HG03159 (cell line): ENCODE data around the gene VAV3.
"Not testable (repeated sequence)": the region's sequence is repeated elsewhere in the genome, so short reads cannot be mapped to it uniquely, and the experiment has no call there.

Experiments used
- ATAC-seq: cut with Tn5 transposase; IDR thresholded peaks from one replicate; pipeline ENCODE4 v1.9.1; 2021; ENCODE audit warnings: mild to moderate bottlenecking, moderate library complexity; ENCODE audit not compliant: unreplicated experiment

Gene VAV3

DNA sequence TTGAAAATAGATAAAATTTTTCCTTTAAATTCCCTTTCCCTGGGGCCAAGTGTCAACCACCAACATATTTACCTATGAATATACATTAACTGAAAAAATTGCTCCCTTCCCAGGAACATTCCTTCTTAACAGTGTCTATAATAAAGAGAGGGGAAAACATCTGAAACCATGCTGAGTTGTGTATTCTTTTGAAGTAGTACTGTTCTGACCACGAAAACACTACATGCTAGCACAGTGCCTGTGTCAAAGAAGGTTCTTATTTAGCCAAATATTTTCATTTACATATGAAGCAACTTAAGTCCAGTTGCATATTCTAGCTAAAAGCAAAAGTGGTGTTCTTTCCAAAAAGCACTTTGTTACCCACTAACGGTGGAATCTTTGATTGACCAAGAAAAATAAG lies 311.2 kb downstream of the VAV3 start:
- ATAC-seq, result no peak

DNA sequence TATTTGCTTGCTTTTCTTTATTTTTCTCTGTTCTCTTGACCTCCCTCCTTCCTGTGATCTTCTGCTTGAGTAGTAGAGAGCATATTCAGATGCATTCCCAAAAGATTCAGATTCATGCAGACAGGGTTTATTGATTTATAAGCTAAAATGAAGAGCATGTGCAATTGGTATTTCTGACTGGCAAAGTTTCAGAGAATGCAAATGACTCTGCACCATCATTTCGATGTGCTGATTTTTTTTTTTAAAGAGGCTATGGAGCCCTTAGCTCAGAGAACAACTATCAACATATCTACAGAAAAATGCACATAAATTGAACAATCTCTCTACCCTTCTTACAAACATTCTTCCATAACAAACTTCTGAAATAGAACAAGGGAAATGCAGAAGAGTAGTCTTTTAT lies 312.0 kb downstream of the VAV3 start:
- ATAC-seq, result no peak

DNA sequence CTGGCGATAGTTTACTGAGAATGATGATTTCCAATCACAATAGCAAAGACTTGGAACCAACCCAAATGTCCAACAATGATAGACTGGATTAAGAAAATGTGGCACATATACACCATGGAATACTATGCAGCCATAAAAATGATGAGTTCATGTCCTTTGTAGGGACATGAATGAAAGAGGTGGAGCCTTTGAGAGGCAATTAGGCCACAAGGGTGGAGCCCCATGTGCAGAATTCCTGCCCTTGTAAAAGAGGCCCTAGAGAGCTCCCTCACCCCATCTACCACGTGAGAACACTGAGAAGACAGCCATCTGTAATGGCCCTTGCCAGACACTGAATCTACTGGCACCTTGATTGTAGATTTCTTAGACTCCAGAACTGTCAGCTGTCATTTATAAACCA lies 314.2 kb downstream of the VAV3 start:
- not testable (repeated sequence) for ATAC-seq

DNA sequence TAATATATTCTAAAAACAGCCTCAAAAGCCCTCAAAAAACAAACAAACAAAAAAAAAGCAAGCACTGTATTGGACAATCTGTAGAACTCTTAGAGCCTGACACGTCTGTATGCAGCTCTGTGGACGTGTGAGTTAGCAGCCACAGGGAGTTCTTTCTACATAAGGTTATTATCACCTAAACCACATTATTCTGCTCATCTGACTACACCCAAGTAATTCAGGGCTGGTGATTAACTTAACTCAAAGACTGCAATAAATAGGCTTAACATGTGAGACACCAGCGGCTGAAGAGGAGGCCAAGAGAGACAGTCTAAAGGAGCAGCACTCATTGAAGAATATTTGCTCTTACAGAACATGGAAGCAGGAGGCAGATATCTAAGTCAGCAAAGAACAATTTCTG lies 316.0 kb downstream of the VAV3 start:
- no peak for ATAC-seq

DNA sequence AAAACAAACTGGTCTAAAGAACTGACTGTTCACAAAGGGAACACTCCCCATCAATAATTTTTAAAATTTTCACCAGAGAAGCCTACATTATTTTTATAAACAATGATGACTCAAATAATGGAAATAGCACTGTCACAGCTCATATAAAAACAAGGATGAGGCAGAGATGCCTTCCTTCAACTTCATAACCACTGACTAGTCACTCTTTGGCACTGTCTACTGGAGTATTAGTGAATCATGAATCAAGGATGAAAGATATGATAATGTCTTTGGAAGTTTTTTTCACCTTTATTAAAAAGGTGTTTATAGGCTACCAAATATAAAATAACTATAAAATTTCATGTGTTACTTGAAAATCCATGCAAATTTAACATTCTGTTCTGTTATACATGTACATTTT lies 316.9 kb downstream of the VAV3 start:
- no peak for ATAC-seq

DNA sequence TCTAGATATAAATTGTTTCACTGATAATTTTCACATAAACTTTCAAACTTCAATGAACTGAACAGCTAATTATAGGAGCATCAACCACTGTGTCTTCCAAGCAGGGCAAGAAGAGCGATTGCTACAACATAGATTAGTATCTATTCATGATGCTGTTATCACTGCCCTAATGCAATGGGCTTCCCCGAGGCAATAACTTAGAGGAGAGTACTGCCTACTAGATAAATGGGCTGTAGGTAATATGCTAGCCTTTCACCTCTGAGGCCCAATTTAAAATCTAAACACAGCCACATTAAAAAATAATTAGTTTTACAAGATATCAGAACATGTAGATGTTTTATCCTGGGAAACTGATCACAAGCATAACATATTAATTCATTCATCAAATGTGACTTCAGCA lies 318.0 kb downstream of the VAV3 start:
- ATAC-seq, result no peak

DNA sequence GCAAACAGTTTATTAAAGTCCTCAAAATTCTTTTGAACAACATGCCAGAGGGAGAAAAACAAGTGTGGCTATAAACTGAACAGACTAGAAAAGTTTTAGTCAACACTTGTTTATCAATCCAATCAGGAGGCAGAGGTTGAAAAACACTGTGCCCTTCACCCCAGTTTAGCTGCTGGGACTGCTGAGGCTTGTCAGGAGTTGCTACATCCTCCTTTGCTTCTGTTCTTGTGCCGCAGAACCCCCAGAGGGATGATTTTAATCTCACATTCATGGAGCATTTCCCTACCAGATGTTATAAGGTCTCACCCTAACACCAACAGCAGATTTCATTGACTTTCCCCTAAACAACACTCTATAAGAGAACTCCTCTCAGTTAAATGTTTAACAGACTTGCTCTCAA lies 321.2 kb downstream of the VAV3 start:
- no peak for ATAC-seq

DNA sequence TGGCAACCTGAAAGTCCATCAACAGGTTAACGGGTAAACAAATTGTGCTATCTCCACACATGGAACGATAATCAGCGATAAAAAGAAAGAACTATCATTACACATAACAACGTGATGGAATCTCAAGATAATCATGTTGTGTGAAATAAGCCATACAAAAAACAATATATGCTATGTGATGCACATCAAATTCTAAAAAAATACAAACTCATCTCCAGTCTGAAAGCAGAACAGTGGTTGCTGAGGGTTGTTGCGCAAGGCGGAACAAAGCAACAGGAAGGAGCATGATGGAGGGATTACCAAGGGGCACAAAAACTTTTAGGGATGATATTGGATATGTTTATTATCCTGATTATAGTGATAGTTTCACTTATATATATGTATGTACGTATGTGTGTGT lies 324.8 kb downstream of the VAV3 start:
- ATAC-seq, result no peak

DNA sequence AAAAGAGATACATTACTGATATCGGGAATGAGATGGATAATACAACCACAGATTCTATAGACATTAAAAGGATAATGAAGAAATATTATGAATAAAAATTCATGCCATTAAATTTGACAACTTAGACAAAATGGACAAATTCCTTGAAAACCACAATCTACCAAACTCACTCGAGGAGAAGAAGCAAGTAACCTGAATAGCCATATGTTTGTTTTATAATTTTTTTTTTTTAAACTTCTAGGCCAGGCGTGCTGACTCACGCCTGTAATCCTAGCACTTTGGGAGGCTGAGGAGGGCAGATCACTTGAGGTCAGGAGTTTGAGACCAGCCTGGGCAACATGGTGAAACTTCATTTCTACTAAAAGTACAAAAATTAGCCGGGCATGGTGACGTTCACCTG lies 327.9 kb downstream of the VAV3 start:
- no peak for ATAC-seq

DNA sequence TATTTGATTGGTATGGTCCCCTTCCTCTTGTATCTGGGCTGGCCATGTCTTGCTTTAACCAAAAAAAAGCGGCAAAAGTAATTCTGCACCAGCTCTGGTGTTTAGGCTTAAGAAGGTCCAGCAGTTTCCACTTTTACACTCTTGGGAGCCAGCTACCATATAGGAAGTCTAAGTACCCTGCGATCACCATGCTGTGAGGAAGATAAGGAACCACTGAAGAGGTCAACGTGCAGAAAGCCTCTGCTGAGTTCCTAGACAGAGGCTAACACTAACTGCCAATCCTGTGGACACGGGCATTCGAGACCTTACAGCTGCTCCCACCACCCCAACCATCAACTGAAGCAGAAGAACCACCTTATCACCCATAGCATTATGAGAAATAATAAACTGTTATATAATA lies 331.4 kb downstream of the VAV3 start:
- ATAC-seq, result no peak

DNA sequence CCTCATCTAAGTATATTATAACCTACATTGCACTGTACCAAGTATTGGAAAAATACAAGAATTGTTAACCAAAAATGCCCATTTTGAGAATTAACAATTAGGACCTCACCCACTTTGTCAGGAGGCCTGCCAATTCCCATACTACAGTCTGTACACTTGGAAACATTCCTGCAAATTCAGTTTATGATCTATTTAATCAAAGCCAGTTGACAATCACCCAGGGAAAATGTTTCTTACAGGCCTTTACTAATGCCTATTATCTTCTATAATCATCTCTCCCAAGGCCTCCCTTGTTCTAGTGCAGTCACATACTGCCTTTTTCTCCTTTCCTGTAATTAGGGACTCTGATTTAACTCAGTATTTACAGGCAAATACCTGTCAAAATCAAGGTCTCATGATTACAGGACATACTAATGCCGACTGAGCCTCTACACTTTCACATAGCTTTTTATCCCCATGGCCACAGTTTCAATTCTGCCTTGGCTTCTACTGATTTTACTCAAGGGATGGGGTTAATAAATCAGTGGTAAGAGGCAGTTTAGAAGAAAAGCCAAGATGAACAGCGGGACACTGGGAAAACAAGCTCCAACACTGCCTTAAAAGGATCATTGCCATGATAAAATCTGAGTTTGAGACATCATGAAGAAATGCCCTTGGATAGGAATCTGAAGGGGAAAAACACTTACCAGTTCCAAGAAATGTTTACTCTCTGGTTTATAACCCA lies 338.7 kb downstream of the VAV3 start:
- peak; percentile 63 for ATAC-seq

DNA sequence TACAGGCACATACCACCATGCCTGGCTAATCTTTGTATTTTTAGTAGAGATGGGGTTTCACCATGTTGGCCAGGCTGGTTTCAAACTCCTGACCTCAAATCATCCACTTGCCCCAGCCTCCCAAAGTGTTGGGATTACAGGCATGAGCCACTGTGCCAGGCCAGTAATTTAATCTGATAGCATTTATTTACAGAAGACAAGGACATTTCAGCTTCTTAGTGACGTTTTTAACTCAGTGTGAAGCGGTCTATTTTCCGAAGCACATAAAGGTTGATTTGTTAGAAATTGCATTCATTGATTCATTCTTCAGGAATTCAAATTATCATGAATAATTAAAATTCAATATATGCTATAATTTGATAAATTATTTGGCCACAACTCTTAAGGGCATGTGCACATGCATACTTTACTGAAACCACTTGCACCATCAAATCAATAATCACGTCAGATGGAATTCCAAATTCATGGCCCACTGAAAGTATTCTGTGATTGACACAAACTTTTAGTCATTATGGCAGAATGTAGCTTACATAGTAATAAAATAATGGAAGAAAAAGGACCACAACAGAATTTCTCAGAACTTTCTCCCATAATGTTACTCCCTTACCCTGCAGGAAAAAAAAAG lies 339.5 kb downstream of the VAV3 start:
- ATAC-seq, result no peak

DNA sequence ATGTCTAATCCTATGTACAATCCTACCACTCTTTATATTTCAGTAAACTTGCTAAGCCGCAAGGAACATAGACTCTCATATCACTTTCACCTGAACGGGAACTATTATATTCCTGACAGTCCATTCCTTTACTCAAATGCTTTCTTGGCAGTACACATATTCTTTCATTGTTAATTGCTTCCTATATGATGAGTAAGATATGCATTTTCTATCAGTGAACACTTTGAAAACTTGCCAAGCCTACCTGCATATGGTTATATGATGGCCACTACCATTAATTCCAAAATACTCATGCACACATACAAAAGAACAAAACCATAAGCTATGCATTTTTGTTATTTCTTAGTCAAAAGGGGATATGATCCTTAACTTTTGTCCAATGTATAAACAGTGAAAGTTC lies 341.5 kb downstream of the VAV3 start:
- ATAC-seq, result no peak

DNA sequence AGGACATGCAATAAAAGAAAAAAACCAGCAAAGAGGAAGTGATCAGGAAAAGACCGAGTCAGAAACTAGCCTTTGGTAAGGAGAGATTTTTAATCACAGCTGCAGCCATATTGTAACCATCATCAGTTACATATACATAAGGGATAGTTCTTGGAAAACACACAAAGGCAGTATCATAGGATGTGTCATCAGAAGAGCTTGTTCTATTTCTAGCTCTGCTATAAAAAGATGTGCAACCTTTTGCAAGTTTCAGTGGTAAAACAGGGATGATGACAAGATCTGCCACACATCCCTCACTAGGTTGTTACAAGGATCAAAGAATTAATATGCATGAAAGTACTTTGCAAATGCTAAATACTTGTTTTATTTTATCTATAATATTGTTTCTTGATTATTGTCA lies 342.0 kb downstream of the VAV3 start:
- no peak for ATAC-seq

DNA sequence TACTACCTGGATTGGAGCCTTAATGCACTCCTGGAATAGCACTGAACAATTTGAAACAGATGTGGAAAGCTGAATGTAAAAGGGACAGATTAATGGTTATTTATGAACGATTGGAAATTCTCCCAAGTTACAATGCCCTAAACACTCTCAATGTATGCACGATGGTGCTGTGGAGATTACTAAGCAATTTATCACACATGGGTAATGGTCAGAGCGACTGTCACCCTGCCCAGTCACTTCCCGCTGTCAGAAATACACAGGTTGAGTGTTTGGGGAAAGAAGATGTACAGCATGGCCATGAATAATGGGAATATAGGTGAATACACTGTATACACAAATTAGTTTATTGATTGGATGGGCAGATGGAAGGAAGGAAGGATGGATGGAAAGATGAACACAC lies 342.4 kb downstream of the VAV3 start:
- no peak for ATAC-seq

DNA sequence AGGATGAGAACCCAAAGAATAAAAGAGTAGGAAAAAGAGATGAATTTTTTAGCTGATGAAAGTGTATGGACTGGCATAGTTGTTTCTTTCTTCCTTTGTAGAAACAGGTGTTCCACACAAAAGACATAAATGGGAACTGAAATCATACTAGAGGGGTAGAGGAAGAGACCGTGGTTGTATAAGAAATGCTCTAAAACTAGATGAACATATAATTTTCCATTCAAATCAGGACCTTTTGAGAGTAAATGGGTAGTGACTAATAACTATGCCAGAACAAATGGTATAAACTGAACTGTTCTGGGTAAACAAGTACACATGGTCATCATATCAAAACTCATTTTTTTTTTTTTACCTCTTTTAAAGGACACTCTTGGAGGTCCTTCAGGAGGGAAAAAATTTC lies 344.2 kb downstream of the VAV3 start:
- ATAC-seq, result no peak

DNA sequence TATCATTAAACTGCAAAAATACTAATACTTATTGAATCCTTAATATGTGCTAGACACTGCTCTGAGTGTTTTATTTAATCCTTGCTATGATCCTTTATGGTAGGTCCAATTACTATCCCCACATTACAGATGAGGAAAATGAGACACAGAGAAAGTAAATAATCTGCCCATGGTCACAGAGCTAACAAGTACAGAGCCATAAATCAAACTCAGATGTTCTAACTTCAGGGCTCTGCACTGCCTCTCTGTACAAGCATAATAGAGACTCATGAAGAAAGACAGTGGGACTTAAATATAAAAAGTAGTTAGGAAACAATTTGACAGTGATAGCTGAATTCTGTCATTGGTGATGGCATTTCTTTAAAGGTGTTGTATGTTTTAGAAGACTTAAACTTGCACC lies 346.4 kb downstream of the VAV3 start:
- ATAC-seq, result no peak

DNA sequence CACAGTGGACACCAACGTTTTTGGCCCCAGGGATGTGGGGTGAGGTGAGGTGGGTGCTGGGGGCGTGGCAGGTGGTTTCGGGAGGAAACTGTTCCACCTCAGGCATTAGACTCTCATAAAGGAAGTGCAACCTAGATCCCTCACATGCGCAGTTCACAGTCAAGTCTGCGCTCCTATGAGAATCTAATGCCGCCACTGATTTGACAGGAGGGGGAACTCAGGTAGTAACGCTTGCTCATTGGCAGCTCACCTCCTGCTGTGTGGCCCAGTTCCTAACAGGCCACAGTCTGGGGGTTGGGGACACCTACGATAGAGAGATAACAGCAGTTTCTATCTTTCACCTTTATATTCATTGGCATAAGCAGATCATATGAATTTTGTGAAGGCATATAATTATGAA lies 347.1 kb downstream of the VAV3 start:
- ATAC-seq, result no peak

DNA sequence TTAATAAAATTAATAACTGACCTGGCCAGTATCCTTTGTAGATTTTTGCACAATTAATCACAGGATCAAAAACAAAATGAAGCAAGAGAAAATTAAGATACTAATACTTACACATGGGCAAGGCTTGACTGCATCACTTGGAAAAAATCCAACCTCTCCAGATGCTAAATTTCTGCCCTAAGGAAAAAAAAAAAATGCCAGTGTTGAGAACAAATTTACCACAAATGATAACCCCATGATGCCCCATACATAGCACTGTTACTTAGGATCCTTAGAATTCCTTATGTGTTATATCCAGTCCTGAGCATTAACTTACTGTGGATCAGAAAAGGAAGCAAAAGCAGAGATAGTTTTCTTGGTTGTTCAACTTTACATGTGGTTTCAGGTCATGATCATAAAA lies 347.5 kb downstream of the VAV3 start:
- ATAC-seq, result no peak

DNA sequence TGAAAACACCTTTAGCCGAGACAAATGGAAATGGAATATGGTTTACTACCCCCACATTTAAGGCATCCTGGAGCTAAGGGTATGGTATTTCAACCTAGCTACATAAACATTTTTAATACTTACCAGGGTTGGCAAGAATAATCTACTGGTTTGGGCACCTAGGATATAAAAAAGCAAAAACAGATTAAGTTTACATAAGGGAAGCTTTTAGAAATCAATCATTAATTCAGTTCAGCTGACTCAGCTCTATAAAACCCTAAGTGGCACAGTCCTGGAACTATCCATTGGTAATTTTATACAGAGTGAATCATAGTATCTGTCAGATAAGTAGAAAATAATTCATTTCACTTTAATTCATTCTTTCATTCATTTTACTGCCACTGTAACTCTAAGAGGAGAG lies 355.2 kb downstream of the VAV3 start:
- ATAC-seq, result no peak

DNA sequence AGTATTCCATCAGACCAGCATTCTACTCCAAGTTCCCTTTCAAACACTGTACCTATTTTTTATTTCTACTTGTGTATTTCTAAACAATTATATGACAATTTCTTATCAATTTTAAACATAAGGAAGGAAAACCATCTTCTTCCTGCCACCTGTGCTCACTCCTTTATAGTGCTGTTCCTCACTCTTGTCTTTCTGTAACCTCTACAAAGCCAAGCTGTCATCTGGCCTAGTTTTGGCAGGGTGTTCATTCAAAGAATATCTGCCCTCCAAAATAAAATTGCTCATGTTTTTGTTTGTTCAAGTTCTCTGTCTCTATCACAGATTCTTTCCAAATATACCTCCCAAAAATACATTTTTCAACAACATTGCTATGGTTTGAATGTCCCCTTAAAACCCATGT lies 360.2 kb downstream of the VAV3 start:
- no peak for ATAC-seq

DNA sequence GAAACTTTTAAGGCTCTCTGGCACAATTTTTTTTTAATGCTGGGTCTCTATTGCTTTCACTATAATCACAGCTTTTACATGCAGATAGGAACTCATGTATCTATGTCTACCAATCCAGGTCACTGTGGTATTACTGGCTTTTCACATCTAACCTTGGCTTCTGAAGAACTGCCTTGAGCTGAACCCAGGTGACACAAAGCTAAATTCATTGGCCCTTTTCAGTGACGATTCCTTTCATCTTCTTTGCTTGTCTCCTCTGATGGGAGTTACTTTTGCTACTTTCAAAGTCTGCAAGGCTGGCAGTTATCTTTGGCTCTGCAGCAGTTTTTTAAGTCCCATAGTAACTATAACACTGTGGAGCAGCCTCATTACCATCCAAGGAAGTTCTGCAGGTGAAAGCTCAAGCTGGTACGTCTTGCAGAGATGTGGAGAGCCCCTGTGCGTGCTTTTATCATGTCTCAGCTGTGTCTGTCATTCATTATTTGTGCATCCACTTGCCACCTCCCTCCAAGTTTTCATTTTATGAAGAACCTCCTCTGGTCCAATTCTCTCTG lies 364.3 kb downstream of the VAV3 start:
- ATAC-seq, result no peak

DNA sequence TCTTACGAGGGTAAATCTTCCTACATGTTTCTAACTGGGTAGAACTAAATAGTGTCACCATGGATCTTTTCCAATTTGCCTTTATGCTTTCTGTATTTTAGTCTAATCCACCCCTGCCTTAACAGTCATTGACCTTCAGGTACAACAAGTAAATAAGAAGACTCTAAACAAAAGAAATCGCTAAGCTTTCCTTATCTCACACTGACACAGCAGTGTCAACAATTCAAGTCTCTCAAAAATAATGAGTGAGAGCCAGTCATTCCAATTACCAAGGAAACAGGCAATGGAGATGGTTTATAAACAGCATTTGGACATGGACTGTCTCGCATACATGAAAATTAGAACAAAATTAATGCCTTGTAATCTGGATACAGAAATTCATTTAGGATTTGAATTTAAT lies 365.8 kb downstream of the VAV3 start:
- ATAC-seq, result no peak
